GM06990 (cell line): Measurements from ENCODE around the gene PPM1F.

Experiments used
- DNase-seq: peaks from one replicate; pipeline ENCODE4 v3.0.0-alpha.2; 2011; ENCODE audit not compliant: insufficient read length; ENCODE audit errors: extremely low read depth
- H3K27me3 ChIP-seq: replicated peaks from 2 replicates; pipeline ENCODE4 v1.6.0; 2011; ENCODE audit warnings: low read length; ENCODE audit not compliant: control insufficient read depth, insufficient read depth
- H3K36me3 ChIP-seq: 2 replicates; pipeline ENCODE4 v1.5.1; 2011; ENCODE audit warnings: low read length; ENCODE audit not compliant: control insufficient read depth, insufficient read depth
- H3K4me3 ChIP-seq: replicated peaks from 2 replicates; pipeline ENCODE4 v1.5.1; 2011; ENCODE audit warnings: low read depth, mild to moderate bottlenecking, control low read depth, low read length
- TF ChIP-seq, protein P1 (sequence below): IDR thresholded peaks from 2 replicates; pipeline ENCODE4 v1.5.1; 2011; ENCODE audit warnings: low read length, control low read depth, mild to moderate bottlenecking, inconsistent platforms; ENCODE audit not compliant: insufficient read depth, poor library complexity, severe bottlenecking

Gene PPM1F

DNA sequence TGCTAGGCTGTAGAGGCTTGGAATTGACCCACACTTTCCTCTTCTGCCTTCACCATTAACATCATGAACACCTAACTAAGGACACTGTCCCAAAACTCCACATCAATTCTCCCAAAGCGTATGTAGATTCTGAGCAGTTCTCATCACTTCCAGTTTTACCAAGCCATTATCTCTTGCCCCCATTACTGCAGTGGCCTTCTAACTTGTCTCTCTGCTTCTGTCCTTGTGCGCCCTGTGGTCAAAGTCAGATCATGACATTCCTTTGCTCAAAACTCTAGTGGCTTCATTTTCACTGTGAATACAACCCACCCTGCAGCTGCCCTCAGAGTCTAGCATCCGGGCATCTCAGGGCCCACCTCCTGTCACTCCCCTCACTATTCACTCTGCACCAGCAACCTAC, 43.0 kb upstream of the PPM1F start:
- Histone ChIP-seq H3K36me3 (no peaks in the 10 kb centered on the region), H3K27me3 (no peaks in the 10 kb centered on the region), H3K4me3 (no peak overlapping the region)
- DNase-seq: no peak
- TF ChIP-seq, protein P1, sequence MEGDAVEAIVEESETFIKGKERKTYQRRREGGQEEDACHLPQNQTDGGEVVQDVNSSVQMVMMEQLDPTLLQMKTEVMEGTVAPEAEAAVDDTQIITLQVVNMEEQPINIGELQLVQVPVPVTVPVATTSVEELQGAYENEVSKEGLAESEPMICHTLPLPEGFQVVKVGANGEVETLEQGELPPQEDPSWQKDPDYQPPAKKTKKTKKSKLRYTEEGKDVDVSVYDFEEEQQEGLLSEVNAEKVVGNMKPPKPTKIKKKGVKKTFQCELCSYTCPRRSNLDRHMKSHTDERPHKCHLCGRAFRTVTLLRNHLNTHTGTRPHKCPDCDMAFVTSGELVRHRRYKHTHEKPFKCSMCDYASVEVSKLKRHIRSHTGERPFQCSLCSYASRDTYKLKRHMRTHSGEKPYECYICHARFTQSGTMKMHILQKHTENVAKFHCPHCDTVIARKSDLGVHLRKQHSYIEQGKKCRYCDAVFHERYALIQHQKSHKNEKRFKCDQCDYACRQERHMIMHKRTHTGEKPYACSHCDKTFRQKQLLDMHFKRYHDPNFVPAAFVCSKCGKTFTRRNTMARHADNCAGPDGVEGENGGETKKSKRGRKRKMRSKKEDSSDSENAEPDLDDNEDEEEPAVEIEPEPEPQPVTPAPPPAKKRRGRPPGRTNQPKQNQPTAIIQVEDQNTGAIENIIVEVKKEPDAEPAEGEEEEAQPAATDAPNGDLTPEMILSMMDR: no peak

DNA sequence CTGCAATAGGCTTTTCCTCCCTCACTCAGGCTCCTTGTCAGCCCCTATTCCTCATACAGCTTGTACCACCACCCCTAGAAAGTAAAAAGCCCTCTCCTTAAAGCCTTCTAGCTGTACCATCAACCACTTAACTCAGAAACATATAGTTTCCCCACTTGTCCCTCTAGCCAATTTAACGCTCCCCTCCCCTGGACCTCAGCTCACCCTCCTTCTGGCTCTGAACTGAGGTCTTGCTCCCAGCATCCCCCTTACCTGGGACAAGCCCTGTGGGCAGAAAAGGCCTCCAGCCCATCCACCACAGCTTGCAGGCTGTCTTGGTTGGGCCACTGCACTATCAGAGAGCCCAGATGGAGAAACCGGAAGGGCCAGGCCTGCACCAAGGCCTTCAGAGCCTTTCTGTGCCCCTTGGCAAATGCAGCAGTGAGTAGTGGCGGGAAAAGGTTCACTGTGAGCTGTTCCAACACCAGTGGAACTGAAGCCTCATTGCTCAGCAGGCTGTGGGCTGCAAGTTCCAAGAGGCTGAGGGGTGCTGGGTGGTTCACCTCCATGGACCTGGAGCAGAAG, 42.3 kb upstream of the PPM1F start:
- TF ChIP-seq, protein P1: no peak
- no peaks in the 10 kb centered on the region for H3K27me3 ChIP-seq
- no peaks in the 10 kb centered on the region for H3K36me3 ChIP-seq

DNA sequence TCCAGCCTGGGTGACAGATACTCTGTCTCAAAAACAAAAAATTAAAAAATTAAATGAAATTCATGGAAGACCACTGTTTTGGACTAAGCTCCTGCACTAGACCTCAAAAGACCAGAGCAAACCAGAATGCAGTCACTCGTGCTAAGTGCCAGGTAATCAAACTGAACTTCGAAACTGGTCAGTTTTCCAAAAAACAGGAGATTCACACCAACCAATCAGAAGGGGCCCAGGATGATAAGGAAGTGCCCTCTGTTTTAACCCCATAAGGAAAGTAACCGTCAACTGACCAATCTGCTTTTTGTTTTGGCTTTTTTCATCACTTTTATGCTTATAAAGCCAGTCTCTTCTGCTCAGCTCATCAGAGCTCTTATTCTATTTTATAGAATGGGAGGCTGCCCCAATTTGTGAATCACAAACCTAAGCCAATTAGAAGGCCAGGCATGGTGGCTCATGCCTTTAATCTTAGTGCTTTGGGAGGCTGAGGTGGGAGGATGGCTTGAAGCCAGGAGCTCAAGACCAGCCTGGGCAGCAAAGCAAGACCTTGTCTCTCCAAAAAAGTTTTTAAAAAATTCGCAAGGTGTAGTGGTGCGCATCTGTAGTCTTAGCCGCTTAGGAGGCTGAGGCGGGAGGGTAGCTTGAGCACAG, 40.1 kb upstream of the PPM1F start:
- no peak overlapping the region for H3K4me3 ChIP-seq
- H3K36me3 ChIP-seq: no peaks in the 10 kb centered on the region
- H3K27me3 ChIP-seq: no peaks in the 10 kb centered on the region
- TF ChIP-seq, protein P1: no peak
- no peak for DNase-seq

More for the DNA sequence above, 42.3 kb upstream of the PPM1F start:
- no peak for DNase-seq
- no peak overlapping the region for H3K4me3 ChIP-seq

DNA sequence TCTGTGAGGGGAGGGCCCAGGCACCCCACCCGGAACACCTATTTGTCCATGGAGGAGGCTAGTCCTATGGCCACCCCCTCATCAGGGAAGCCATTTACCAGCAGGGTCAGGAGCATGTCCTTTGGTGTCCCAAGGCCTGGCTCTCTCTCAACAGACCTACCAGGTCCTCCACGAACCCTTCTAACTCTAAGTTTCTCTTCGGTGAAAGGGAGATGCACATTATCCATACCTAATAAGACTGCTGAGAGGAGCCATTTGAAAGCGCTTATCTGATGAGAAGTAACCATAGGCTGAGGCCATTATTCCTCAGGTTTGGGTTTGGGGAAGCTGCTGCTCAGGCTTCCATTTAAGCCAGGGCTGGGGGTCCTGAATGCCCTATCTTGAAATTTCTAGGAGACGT, 39.1 kb upstream of the PPM1F start:
- TF ChIP-seq, protein P1: no peak
- no peaks in the 10 kb centered on the region for H3K36me3 ChIP-seq
- no peak overlapping the region for H3K4me3 ChIP-seq
- H3K27me3 ChIP-seq: no peaks in the 10 kb centered on the region
- no peak for DNase-seq

DNA sequence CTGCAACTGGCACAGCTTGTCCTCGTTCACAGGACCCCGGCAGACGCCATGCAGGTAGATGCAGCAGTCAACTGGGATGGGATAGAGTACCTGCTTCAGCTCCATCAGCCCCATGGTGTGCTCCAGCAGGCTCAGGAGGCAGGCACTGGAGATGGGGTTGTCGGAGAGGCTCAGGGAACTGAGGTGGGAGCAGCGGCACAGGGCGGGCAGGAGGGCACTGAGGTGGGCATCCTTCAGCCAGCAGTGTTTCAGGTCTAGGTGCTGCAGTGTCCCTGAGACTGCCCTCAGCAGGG, 38.6 kb upstream of the PPM1F start:
- no peak for DNase-seq
- Histone ChIP-seq H3K27me3 (no peaks in the 10 kb centered on the region), H3K4me3 (no peak overlapping the region), H3K36me3 (no peaks in the 10 kb centered on the region)
- TF ChIP-seq, protein P1: no peak
